NCI-H748 treated with DMSO at 0.1 percent for 48 hours (cell line): ENCODE data around the gene DLX4.

ENCODE experiments used
- DNase-seq: peaks from one replicate; lab custom pipeline; 2025; lab: John Stamatoyannopoulos, UW

Gene DLX4

GRCh38 chr17:50014471-50015088 is 45.6 kb downstream of the DLX4 start:
- no peak for DNase-seq

GRCh38 chr17:50015146-50015545 is 46.2 kb downstream of the DLX4 start:
- no peak for DNase-seq

- no peak for DNase-seq
Observed at GRCh38 chr17:50018909-50019308, 49.9 kb downstream of the DLX4 start.

GRCh38 chr17:50020841-50021599 is 52.0 kb downstream of the DLX4 start:
- DNase-seq, result no peak

- no peak for DNase-seq
Observed at GRCh38 chr17:50021681-50022370, 52.8 kb downstream of the DLX4 start.

- DNase-seq, result no peak
Observed at GRCh38 chr17:50022463-50023130, 53.6 kb downstream of the DLX4 start.

GRCh38 chr17:50023520-50023919 is 54.5 kb downstream of the DLX4 start:
- DNase-seq, result no peak
